ENCODE results near the gene FSCN2. TPM values are rescaled to one million over a fixed set of nuclear protein-coding genes. Genes with fewer than 3 reads are reported as not detected.

FSCN2 gene
- total RNA-seq, 4 donors from 2014 or later = 0.46 to 2.7 (median 1.8) TPM

GRCh38 chr17:81516439-81516838 is 11.7 kb upstream of the FSCN2 start:
- no peak for DNase-seq (ENCODE audit: low spot score in 2 of 2)
- no peak overlapping the region for H3K4me3 ChIP-seq (ENCODE audit: low read depth, poor library complexity, severe bottlenecking)
- TF ChIP-seq CTCF (IDR thresholded peaks at IDR 0.05) (no peak), POLR2A (IDR thresholded peaks at IDR 0.05) (no peak)
- intact Hi-C loops (cut with DNase I; ENCODE audit: low total_unique reads) = no loop called here
- WGBS, 2 donors = 67 to 79% methylated on average over 3 to 4 of the region's 4 CpGs

GRCh38 chr17:81517009-81517338 is 11.2 kb upstream of the FSCN2 start:
- WGBS, 2 donors = 77 to 82% methylated on average over 8 to 9 of the region's 9 CpGs
- intact Hi-C loops (cut with DNase I; ENCODE audit: low total_unique reads) = no loop called here
- no peak overlapping the region for H3K4me3 ChIP-seq (ENCODE audit: low read depth, poor library complexity, severe bottlenecking)
- TF ChIP-seq CTCF (IDR thresholded peaks at IDR 0.05) = no peak
- no peak for TF ChIP-seq POLR2A (IDR thresholded peaks at IDR 0.05)
- DNase-seq (ENCODE audit: low spot score in 2 of 2) = no peak

- intact Hi-C loops (cut with DNase I; ENCODE audit: low total_unique reads) = no loop called here
- no peak overlapping the region for H3K4me3 ChIP-seq (ENCODE audit: low read depth, poor library complexity, severe bottlenecking)
- DNase-seq (ENCODE audit: low spot score in 2 of 2) = no peak
- no peak for TF ChIP-seq CTCF (IDR thresholded peaks at IDR 0.05)
- TF ChIP-seq POLR2A (IDR thresholded peaks at IDR 0.05) = no peak
- 59 to 60% methylated on average over 16 to 22 of the region's 24 CpGs for WGBS, 2 donors
Observed at GRCh38 chr17:81517339-81518112, 10.7 kb upstream of the FSCN2 start.

- TF ChIP-seq CTCF (IDR thresholded peaks at IDR 0.05) (no peak), POLR2A (IDR thresholded peaks at IDR 0.05) (no peak)
- DNase-seq (ENCODE audit: low spot score in 2 of 2) = no peak
- WGBS, 2 donors = 30 to 41% methylated on average over 22 to 24 of the region's 24 CpGs
- intact Hi-C loops (cut with DNase I; ENCODE audit: low total_unique reads) = no loop called here
- H3K4me3 ChIP-seq (ENCODE audit: low read depth, poor library complexity, severe bottlenecking) = no peak overlapping the region
Observed at GRCh38 chr17:81518113-81518784, 9.9 kb upstream of the FSCN2 start.

GRCh38 chr17:81518785-81519283 is 9.3 kb upstream of the FSCN2 start:
- 0 to 2% methylated on average over 18 to 28 of the region's 47 CpGs for WGBS, 2 donors
- TF ChIP-seq POLR2A (IDR thresholded peaks at IDR 0.05) = no peak
- TF ChIP-seq CTCF (IDR thresholded peaks at IDR 0.05) = no peak
- intact Hi-C loops (cut with DNase I; ENCODE audit: low total_unique reads) = no loop called here
- DNase-seq (ENCODE audit: low spot score in 2 of 2) = no peak
- H3K4me3 ChIP-seq (ENCODE audit: low read depth, poor library complexity, severe bottlenecking) = peak overlapping the region; percentile 14

Data from lower leg skin (tissue), 4 donors.